GM19351 (cell line): Measurements from ENCODE around the gene CRELD2.

Experiments
- ATAC-seq: cut with Tn5 transposase; IDR thresholded peaks from one replicate; pipeline ENCODE4 v1.9.1; 2021; ENCODE audit warnings: mild to moderate bottlenecking, moderate library complexity; ENCODE audit not compliant: unreplicated experiment

Gene CRELD2

GRCh38 chr22:49966041-49966773, 47.8 kb downstream of the CRELD2 start:
- ATAC-seq = no peak

DNA sequence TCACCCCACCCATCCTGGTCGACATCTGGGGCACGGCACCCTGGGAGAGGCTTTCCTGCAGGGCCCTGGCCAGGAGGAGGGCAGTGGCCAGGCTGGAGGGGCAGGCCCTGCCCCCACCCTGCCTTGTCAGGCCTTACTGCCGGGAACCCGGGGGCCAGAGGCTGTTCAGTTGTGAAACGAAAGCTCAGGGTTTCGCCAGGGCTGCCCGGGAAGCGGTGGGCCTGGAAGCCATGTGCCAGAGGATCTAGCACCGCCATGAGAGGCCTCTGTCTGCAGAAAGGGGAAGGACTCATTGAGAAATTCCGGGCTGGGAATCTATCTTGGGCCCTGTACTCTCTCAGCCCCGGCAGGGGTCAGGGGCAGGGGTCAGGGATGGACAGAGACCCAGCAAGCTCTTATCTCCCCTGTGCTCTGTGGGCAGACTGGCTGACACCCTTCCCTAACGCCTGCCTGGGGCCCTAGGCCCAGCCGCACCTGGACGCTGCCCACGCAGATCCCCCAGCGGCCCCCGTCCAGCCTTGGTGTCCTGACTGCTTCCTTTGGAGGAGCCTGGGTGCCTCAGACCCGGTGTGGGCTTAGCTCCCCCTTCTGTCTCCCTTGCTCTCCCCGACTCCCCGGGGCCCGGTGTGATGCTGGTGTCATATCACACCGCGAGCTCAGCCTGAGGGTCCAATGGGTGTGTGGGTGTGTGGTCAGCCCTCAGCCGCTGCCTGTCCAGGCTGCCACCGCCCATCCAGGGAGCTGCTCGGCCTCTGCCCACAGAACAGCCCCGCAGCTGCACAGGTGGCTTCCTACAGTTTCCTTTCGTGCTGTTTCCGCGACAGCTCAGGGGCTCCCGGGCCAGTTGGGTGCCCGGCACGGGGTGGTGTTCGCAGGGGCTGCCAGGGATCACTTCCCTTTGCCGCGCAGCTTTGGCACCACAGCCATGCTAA, 48.6 kb downstream of the CRELD2 start:
- ATAC-seq = no peak

DNA sequence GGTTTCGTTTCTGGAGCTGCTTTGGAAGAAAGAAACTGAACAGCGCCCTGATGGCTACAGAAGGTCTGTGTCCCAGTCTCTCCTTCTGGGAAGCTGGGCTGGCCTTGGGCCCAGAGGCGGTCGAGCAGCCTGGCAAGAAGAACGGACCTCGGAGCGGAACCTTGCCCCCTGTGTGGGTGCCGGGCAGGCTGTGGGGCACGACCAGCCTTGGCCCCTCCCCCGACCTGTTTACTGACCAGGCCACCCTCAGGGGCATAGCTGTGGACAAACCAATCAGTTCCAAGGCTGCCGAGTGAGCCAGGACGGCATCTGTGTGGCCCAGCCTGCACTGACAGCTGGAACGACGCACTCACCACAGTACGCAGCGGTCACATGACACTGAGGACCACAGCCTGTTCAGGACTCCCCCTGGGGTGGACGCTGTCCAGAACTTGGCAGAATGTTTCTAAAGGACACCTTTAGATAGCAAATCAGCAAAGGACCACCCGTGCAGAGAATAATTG, 49.3 kb downstream of the CRELD2 start:
- ATAC-seq = no peak

GRCh38 chr22:49968313-49968830, 49.9 kb downstream of the CRELD2 start:
- ATAC-seq = no peak

DNA sequence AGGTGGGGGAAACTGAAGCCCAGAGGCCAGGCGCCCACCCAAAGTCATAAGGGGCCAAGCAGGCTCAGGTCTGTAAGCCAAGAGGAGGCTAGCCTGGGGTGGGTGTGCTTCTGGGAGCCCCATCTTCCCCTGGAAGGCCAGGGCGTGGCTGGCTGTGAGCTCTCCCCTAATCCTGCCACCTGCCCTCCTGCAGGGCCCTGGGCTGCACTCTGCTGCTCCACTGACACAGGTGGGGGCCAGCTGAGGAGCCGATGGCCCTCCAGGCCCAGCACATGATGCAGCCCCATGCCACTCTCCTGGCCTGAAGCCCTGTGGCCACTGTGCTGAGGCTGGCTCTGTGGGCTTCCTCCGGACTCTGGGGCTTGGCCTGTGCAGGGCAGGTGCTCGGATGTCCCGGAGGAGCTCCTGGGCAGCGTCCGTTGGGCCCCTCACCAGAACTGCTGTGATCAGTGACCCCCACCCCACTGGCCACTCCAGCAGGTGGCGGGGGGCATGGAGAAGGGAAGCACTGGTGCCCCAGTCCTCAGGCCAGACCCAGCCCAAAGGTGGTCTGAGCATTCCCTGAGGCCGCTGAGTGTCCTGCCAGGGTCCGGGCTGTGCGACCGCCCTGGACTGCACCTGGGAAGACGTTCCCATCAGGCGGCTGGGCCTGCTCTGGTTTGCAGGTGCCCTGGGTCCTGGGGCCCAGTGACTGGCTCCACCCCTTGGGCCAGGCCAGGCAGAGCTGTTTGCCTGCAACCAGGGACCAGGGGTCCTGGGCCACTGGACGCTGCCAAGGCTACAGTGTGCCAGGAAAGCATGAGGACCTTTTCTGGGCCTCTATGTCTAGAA, 50.6 kb downstream of the CRELD2 start:
- ATAC-seq = no peak

- ATAC-seq = no peak
Observed at GRCh38 chr22:49969751-49970527, 51.5 kb downstream of the CRELD2 start.

DNA sequence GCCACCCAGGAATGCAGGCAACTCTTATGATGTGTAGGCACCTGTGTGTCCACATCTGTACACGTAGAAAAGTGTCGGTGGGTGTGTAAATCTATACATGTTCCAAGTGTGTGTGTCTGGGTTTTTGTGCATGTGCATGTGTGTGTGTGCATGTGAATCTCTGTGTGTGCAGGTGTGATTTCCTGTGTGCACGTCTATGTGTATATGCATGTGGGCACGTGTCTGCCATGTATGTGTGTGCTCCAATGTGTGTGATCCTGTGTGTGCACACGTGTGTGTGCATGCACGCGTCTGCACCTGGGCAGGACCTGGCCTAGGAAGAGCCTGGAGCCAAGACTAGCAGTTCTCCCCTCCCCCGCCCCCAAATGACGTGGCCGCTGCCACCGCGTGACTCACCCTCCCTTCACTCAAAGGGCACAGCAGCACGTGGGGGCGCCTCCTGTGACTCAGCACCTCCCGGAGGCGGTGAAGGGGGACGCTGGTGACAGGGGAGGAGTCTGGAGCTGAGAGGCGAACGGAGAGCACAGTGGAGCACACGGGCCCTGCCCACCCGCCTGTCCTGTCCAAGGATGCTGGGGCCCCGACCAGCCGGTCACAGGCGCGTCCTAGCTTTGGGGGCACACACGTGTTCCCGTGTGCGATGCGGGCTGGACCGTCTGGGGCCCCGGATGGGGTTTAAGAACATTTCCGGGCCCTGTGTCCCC, 52.2 kb downstream of the CRELD2 start:
- ATAC-seq = peak; percentile 75

- peak; percentile 27 for ATAC-seq
Observed at GRCh38 chr22:49971232-49972162, 53.1 kb downstream of the CRELD2 start.

GRCh38 chr22:49972163-49973017, 54.0 kb downstream of the CRELD2 start:
- no peak for ATAC-seq

DNA sequence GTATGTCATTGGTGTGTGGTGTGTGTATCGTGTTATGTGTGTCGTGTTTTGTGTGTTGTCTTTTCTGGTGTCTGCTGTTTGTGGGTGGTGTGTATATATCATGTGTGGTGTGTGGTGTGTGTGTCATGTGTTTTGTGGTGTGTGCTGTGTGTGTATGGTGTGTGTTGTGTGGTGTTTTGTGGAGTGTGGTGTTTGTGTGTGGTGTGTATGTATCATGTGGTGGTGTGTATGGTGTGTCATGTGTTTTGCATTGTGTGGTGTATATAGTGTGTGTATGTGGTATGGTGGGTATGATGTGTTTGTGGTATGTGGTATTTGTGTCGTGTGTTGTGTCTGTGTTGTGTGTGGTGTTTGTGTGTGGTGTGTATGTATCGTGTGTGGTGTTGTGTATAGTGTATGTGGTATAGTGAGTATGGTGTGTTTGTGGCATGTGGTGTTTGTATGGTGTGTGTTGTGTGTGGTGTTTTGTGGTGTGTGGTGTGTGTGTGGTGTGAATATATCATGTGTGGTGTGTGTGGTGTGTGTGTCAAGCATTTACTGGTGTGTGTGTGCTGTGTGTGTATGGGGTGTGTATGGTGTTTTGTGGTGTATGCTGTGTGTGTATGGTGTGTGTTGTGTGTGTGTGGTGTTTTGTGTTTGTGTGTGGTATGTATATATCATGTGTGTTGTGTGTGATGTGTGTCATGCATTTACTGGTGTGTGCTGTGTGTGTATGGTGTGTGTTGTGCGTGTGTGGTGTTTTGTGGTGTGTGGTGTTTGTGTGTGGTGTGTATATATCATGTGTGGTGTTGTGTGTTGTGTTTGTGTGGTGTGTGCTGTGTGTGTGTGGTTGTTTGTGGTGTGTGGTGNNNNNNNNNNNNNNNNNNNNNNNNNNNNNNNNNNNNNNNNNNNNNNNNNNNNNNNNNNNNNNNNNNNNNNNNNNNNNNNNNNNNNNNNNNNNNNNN, 54.9 kb downstream of the CRELD2 start:
- no peak for ATAC-seq

DNA sequence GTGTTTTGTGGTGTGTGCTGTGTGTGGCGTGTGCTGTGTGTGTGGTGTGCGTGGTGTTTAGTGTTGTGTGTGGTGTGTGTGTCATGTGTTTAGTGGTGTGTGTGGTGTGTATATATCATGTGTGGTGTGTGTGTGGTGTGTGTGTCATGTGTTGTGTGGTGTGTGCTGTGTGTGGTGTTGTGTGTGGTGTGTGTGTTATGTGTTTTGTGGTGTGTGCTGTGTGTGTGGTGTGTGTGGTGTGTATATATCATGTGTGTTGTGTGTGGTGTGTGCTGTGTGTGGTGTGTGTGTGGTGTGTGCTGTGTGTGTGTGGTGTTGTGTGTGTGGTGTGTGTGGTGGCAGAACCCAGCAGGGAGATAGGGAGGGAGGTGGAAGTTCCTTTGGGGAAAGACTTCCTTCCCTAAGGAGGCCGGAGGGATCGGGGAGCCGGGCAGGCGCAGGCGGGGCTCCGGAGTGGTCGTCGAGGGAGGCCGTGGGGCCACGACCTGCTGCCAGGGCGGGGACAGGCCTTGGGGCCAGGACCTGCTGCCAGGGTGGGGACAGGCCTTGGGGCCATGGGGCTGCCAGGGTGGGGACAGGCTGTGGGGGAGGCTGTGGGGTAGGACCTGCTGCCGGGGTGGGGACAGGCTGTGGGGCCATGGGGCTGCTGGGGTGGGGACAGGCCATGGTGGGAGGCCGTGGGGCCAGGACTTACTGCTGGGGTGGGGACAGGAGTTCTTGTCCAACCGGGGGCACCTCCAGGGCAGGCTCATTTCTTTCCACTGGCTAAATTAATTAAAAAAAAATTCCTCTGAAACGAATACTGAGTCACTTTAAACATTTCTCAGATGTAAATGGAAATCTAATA, 57.3 kb downstream of the CRELD2 start:
- ATAC-seq = no peak

GRCh38 chr22:49976439-49977175, 58.2 kb downstream of the CRELD2 start:
- ATAC-seq = no peak
